Transverse colon (tissue), 4 donors: ENCODE results near the gene CYTH4. TPM values are rescaled to one million over a fixed set of nuclear protein-coding genes. Genes with fewer than 3 reads are reported as not detected.

ENCODE experiments used
- DNase-seq: peaks from one replicate; pipeline ENCODE4 v3.0.0-alpha.2; 2019
- H3K27ac ChIP-seq, 4 donors: fragments of 200-600 bp; sonication (generic); 2 replicates each; pipeline ENCODE4 v1.5.1; 2016 to 2018; ENCODE audit warnings: inconsistent platforms in 4 of 4
- H3K27me3 ChIP-seq: fragments of 200-600 bp; sonication (generic); 2 replicates; pipeline ENCODE4 v1.5.1; 2017; ENCODE audit warnings: inconsistent platforms
- H3K36me3 ChIP-seq, 4 donors: fragments of 200-600 bp; sonication (generic); 2 replicates each; pipeline ENCODE4 v1.5.1; 2017 to 2019; ENCODE audit warnings: inconsistent platforms in 4 of 4
- H3K4me1 ChIP-seq, 4 donors: fragments of 200-600 bp; sonication (generic); 2 replicates each; pipeline ENCODE4 v1.5.1; 2017 to 2020; ENCODE audit warnings: inconsistent platforms in 4 of 4
- H3K4me3 ChIP-seq, 4 donors: fragments of 200-600 bp; sonication (generic); 1 replicate in 1 of 4; 2 replicates in 3 of 4; pipeline versions ENCODE4 v1.5.1 to v1.6.1; 2017 to 2019; ENCODE audit warnings: inconsistent platforms in 4 of 4
- H3K9me3 ChIP-seq, 2 donors: fragments of 200-600 bp; sonication (generic); 2 replicates each; pipeline ENCODE4 v1.5.1; 2017 to 2019; ENCODE audit warnings: inconsistent platforms in 2 of 2
- CTCF ChIP-seq, 5 experiments: fragments of 200-600 bp in 3 of 5; fragments of 450-650 bp in 2 of 5; sonication (generic) in 3 of 5; IDR thresholded peaks; 1 replicate in 2 of 5; 2 replicates in 3 of 5; pipeline ENCODE4 v1.5.1; 2016 to 2017; ENCODE audit warnings: antibody characterized with exemption in 5 of 5, inconsistent platforms in 3 of 5, mild to moderate bottlenecking in 2 of 5, moderate library complexity in 1 of 5
- EP300 ChIP-seq: sonication (generic); formaldehyde crosslinking; IDR thresholded peaks from one replicate; pipeline ENCODE4 v1.6.1; 2017; ENCODE audit warnings: antibody characterized with exemption, low read depth
- POLR2A ChIP-seq: fragments of 450-650 bp; IDR thresholded peaks from one replicate; pipeline ENCODE4 v1.6.1; 2016; ENCODE audit warnings: antibody characterized with exemption, mild to moderate bottlenecking, moderate library complexity
- POLR2AphosphoS5 ChIP-seq, 3 donors: sonication (generic); formaldehyde crosslinking; IDR thresholded peaks; one replicate each; pipeline ENCODE4 v1.6.1; 2016; ENCODE audit warnings: antibody characterized with exemption in 3 of 3
- WGBS, 2 donors: methylation state at CpG; one replicate each; pipeline ENCODE4 v1.1.5; 2018; ENCODE audit warnings: low coverage in 1 of 2; 5-methylcytosine and 5-hydroxymethylcytosine counted together
- in situ Hi-C, 4 donors: fragments of 200-750 bp; cut with MboI; loops; one replicate each; pipeline versions ENCODE4 v1.15.0 to v1.15.1; 2017; ENCODE audit warnings: low sequenced_read_pairs in 3 of 4, low pct_ligation_motif_present in 1 of 4, low pct_unique_long_range_greater_than_20kb in 1 of 4
- intact Hi-C: fragments of 100-400 bp; cut with DNase I; formaldehyde crosslinking; loops from one replicate; pipeline ENCODE4 v1.15.1; 2023; ENCODE audit warnings: low total_unique reads
- total RNA-seq, 4 donors: library from RNA; depleted of rRNA; stranded (reverse); fragments of >200 nt; gene quantifications; one replicate each; pipeline ENCODE4 v1.1.0, GENCODE V29; 2016

CYTH4 gene
- total RNA-seq, 4 donors from 2014 or later: 1.4 to 26.9 (median 10.6) TPM

GRCh38 chr22:37260155-37260795 lies 22.0 kb upstream of the CYTH4 start:
- TF ChIP-seq POLR2A (no peak), CTCF (IDR thresholded peaks at IDR 0.05) (no peak), POLR2AphosphoS5 (IDR thresholded peaks at IDR 0.05) (no peak), EP300 (no peak)
- Histone ChIP-seq H3K4me3 (no peak overlapping the region), H3K9me3 (peaks cover 3 to 7% of the 10 kb centered on the region in 2 donors), H3K27me3 (peaks cover 62% of the 10 kb centered on the region), H3K36me3 (no peaks in the 10 kb centered on the region), H3K4me1 (peaks cover 0 to 16% (median 7%) of the 10 kb centered on the region in 4 donors), H3K27ac (no peak overlapping the region)
- DNase-seq: no peak
- intact Hi-C loops: no loop called here
- WGBS, 2 donors: 53% methylated on average over 15 of the region's 15 CpGs; no CpG with 5 or more reads in 1 of the 2 donors
- in situ Hi-C loops: no loop called here

GRCh38 chr22:37260901-37261336 lies 21.4 kb upstream of the CYTH4 start:
- H3K27me3 ChIP-seq: peaks cover 57% of the 10 kb centered on the region
- in situ Hi-C loops: no loop called here

GRCh38 chr22:37262346-37262745 lies 20.0 kb upstream of the CYTH4 start:
- H3K9me3 ChIP-seq: peaks cover 3 to 7% of the 10 kb centered on the region in 2 donors
- intact Hi-C loops (no loop called here), in situ Hi-C loops (no loop called here)
- no peak overlapping the region for H3K4me3 ChIP-seq
- WGBS, 2 donors: 54 to 80% methylated on average over 1 to 5 of the region's 5 CpGs
- H3K27me3 ChIP-seq: peaks cover 50% of the 10 kb centered on the region
- peaks cover 0 to 21% (median 9%) of the 10 kb centered on the region in 4 donors for H3K4me1 ChIP-seq
- TF ChIP-seq POLR2A: no peak
- no peak for TF ChIP-seq POLR2AphosphoS5 (IDR thresholded peaks at IDR 0.05)
- no peak for TF ChIP-seq CTCF (IDR thresholded peaks at IDR 0.05)
- TF ChIP-seq EP300: no peak
- no peaks in the 10 kb centered on the region for H3K36me3 ChIP-seq
- no peak overlapping the region for H3K27ac ChIP-seq
- DNase-seq: no peak

More at GRCh38 chr22:37260901-37261336, 21.4 kb upstream of the CYTH4 start:
- no peaks in the 10 kb centered on the region for H3K36me3 ChIP-seq
- TF ChIP-seq POLR2AphosphoS5 (IDR thresholded peaks at IDR 0.05) (no peak), CTCF (IDR thresholded peaks at IDR 0.05) (peak; percentile 80 to 95 (median 88))
- peaks cover 3 to 7% of the 10 kb centered on the region in 2 donors for H3K9me3 ChIP-seq
- DNase-seq: peak; percentile 63
- H3K4me3 ChIP-seq: no peak overlapping the region
- H3K4me1 ChIP-seq: peaks cover 0 to 16% (median 7%) of the 10 kb centered on the region in 4 donors
- intact Hi-C loops: no loop called here
- H3K27ac ChIP-seq: no peak overlapping the region
- WGBS, 2 donors: 11 to 22% methylated on average over 11 to 14 of the region's 14 CpGs

GRCh38 chr22:37263966-37264887 lies 18.1 kb upstream of the CYTH4 start:
- 85% methylated on average over 10 of the region's 10 CpGs; no CpG with 5 or more reads in 1 of the 2 donors for WGBS, 2 donors
- in situ Hi-C loops: no loop called here

More at GRCh38 chr22:37263966-37264887, 18.1 kb upstream of the CYTH4 start:
- Histone ChIP-seq H3K4me3 (no peak overlapping the region), H3K9me3 (peaks cover 3 to 7% of the 10 kb centered on the region in 2 donors), H3K4me1 (peaks cover 0 to 22% (median 4%) of the 10 kb centered on the region in 4 donors), H3K27ac (no peak overlapping the region), H3K36me3 (no peaks in the 10 kb centered on the region), H3K27me3 (peaks cover 36% of the 10 kb centered on the region)
- DNase-seq: no peak
- TF ChIP-seq CTCF (IDR thresholded peaks at IDR 0.05): no peak
- TF ChIP-seq POLR2AphosphoS5 (IDR thresholded peaks at IDR 0.05): no peak
- no peak for TF ChIP-seq POLR2A
- intact Hi-C loops: no loop called here
